ENCODE measurements around the gene FBXL15.

Gene FBXL15

GRCh38 chr10:102398172-102399020 lies 22.2 kb upstream of the FBXL15 start:
- no peak for DNase-seq

GRCh38 chr10:102399217-102400021 lies 21.2 kb upstream of the FBXL15 start:
- DNase-seq = peak; percentile 87

GRCh38 chr10:102400076-102400475 lies 20.6 kb upstream of the FBXL15 start:
- DNase-seq = no peak

- no peak for DNase-seq
Observed at GRCh38 chr10:102400598-102401341, 19.9 kb upstream of the FBXL15 start.

GRCh38 chr10:102401342-102401654 lies 19.3 kb upstream of the FBXL15 start:
- no peak for DNase-seq

GRCh38 chr10:102401735-102402511 lies 18.7 kb upstream of the FBXL15 start:
- no peak for DNase-seq

- no peak for DNase-seq
Observed at GRCh38 chr10:102402512-102402896, 18.1 kb upstream of the FBXL15 start.

GRCh38 chr10:102403115-102403514 lies 17.5 kb upstream of the FBXL15 start:
- DNase-seq = no peak

- no peak for DNase-seq
Observed at GRCh38 chr10:102404361-102405107, 16.1 kb upstream of the FBXL15 start.

GRCh38 chr10:102405108-102405571 lies 15.5 kb upstream of the FBXL15 start:
- DNase-seq = no peak

- peak; percentile 17 for DNase-seq
Observed at GRCh38 chr10:102405632-102406031, 15.0 kb upstream of the FBXL15 start.

GRCh38 chr10:102406815-102407214 lies 13.8 kb upstream of the FBXL15 start:
- no peak for DNase-seq

- no peak for DNase-seq
Observed at GRCh38 chr10:102407425-102408130, 13.1 kb upstream of the FBXL15 start.

- DNase-seq = no peak
Observed at GRCh38 chr10:102408131-102408727, 12.4 kb upstream of the FBXL15 start.

- DNase-seq = no peak
Observed at GRCh38 chr10:102408728-102409603, 11.7 kb upstream of the FBXL15 start.

- no peak for DNase-seq
Observed at GRCh38 chr10:102409604-102410428, 10.8 kb upstream of the FBXL15 start.

GRCh38 chr10:102410429-102411073 lies 10.1 kb upstream of the FBXL15 start:
- DNase-seq = no peak

Measured in RPMI8226 (cell line).